Uterus (tissue), 4 donors: ENCODE results near the gene LMCD1. TPM values are rescaled to one million over a fixed set of nuclear protein-coding genes. Genes with fewer than 3 reads are reported as not detected.

Experiments used
- DNase-seq, 2 donors: peaks; one replicate each; pipeline ENCODE4 v3.0.0-alpha.2; 2019 to 2020
- H3K27ac ChIP-seq, 2 donors: fragments of 200-600 bp; sonication (generic); 1 replicate in 1 of 2; 2 replicates in 1 of 2; pipeline ENCODE4 v1.5.1; 2016 to 2018
- H3K27me3 ChIP-seq, 2 donors: fragments of 200-600 bp; sonication (generic); one replicate each; pipeline ENCODE4 v1.5.1; 2018 to 2019; ENCODE audit warnings: control low read depth in 1 of 2
- H3K36me3 ChIP-seq, 2 donors: fragments of 200-600 bp; sonication (generic); one replicate each; pipeline ENCODE4 v1.5.1; 2019; ENCODE audit warnings: control low read depth in 1 of 2
- H3K4me1 ChIP-seq, 2 donors: fragments of 200-600 bp; sonication (generic); one replicate each; pipeline ENCODE4 v1.5.1; 2018 to 2019; ENCODE audit warnings: control low read depth in 1 of 2
- H3K4me3 ChIP-seq, 2 donors: fragments of 200-600 bp; sonication (generic); 1 replicate in 1 of 2; 2 replicates in 1 of 2; pipeline ENCODE4 v1.5.1; 2018 to 2019; ENCODE audit warnings: mild to moderate bottlenecking in 1 of 2
- H3K9me3 ChIP-seq, 2 donors: fragments of 200-600 bp; sonication (generic); one replicate each; pipeline ENCODE4 v1.5.1; 2019; ENCODE audit warnings: control low read depth in 1 of 2
- CTCF ChIP-seq, 4 experiments: fragments of 200-600 bp in 2 of 4; fragments of 450-650 bp in 2 of 4; sonication (generic) in 2 of 4; IDR thresholded peaks; one replicate each; pipeline ENCODE4 v1.5.1; 2016 to 2019; ENCODE audit warnings: antibody characterized with exemption in 4 of 4, mild to moderate bottlenecking in 2 of 4, moderate library complexity in 1 of 4
- POLR2A ChIP-seq, 2 donors: fragments of 450-650 bp; IDR thresholded peaks; one replicate each; pipeline ENCODE4 v1.6.1; 2016; ENCODE audit warnings: antibody characterized with exemption in 2 of 2, mild to moderate bottlenecking in 1 of 2, moderate library complexity in 1 of 2
- intact Hi-C: fragments of 100-400 bp; cut with DNase I; formaldehyde crosslinking; loops from one replicate; pipeline ENCODE4 v1.15.1; 2023; ENCODE audit warnings: low total_unique reads
- total RNA-seq, 4 donors: library from RNA; depleted of rRNA in 3 of 4; stranded (reverse); fragments of >200 nt in 3 of 4; gene quantifications; one replicate each; pipeline versions ENCODE4 v1.1.0 to v1.2.4, GENCODE V29; 2014 to 2023
- donor health status: DM: yes; HTN: yes; CAD: no.

LMCD1 gene
- total RNA-seq, 4 donors from 2014 or later = 70.9 to 163 (median 115) TPM

- H3K4me3 ChIP-seq = no peak overlapping the region
- no peaks in the 10 kb centered on the region for H3K36me3 ChIP-seq
- no peak for DNase-seq
- no peaks in the 10 kb centered on the region for H3K27me3 ChIP-seq
- no peak overlapping the region for H3K27ac ChIP-seq
- intact Hi-C loops = no loop called here
- no peak for TF ChIP-seq CTCF (IDR thresholded peaks at IDR 0.05)
- no peak for TF ChIP-seq POLR2A (IDR thresholded peaks at IDR 0.05)
- H3K9me3 ChIP-seq = no peaks in the 10 kb centered on the region
- no peaks in the 10 kb centered on the region for H3K4me1 ChIP-seq
Observed at GRCh38 chr3:8589880-8590556, 88.4 kb downstream of the LMCD1 start.

GRCh38 chr3:8593021-8593827 is 91.6 kb downstream of the LMCD1 start:
- Histone ChIP-seq H3K36me3 (no peaks in the 10 kb centered on the region), H3K4me3 (no peak overlapping the region), H3K27ac (no peak overlapping the region), H3K4me1 (no peaks in the 10 kb centered on the region), H3K9me3 (no peaks in the 10 kb centered on the region), H3K27me3 (no peaks in the 10 kb centered on the region)
- intact Hi-C loops = no loop called here
- TF ChIP-seq CTCF (IDR thresholded peaks at IDR 0.05) (no peak), POLR2A (IDR thresholded peaks at IDR 0.05) (no peak)
- DNase-seq = no peak

- Histone ChIP-seq H3K4me1 (no peaks in the 10 kb centered on the region), H3K36me3 (no peaks in the 10 kb centered on the region), H3K9me3 (no peaks in the 10 kb centered on the region), H3K4me3 (no peak overlapping the region), H3K27me3 (no peaks in the 10 kb centered on the region), H3K27ac (no peak overlapping the region)
- intact Hi-C loops = no loop called here
- DNase-seq = no peak
- TF ChIP-seq POLR2A (IDR thresholded peaks at IDR 0.05) (no peak), CTCF (IDR thresholded peaks at IDR 0.05) (no peak)
Observed at GRCh38 chr3:8595252-8595651, 93.6 kb downstream of the LMCD1 start.

GRCh38 chr3:8595695-8596115 is 94.1 kb downstream of the LMCD1 start:
- TF ChIP-seq CTCF (IDR thresholded peaks at IDR 0.05) (no peak), POLR2A (IDR thresholded peaks at IDR 0.05) (no peak)
- Histone ChIP-seq H3K27me3 (no peaks in the 10 kb centered on the region), H3K4me1 (no peaks in the 10 kb centered on the region), H3K9me3 (no peaks in the 10 kb centered on the region), H3K4me3 (no peak overlapping the region), H3K36me3 (no peaks in the 10 kb centered on the region), H3K27ac (no peak overlapping the region)
- intact Hi-C loops = no loop called here
- no peak for DNase-seq
